ENCODE measurements around the gene TNS2.

DNA sequence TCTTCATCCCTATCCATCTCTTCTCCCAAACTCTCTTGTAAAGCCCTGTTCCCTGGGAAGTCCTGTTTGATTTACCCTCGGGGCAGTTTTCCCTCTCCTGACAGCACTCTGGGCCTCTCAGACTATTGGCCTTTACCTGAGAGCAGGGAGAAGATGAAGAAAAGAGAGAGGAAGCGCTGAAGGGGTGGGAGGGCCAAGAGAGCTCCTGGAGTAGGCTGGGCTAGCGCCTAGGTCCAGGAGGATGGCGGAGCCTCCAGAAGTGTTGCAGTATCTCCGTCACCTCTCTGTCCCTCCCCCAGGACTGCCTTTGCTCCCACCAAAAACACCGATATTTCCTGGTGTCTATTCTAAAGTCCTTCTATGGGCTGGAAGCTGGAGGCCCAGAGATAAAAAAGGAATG, 41.9 kb downstream of the TNS2 start:
- TF ChIP-seq, protein P1, sequence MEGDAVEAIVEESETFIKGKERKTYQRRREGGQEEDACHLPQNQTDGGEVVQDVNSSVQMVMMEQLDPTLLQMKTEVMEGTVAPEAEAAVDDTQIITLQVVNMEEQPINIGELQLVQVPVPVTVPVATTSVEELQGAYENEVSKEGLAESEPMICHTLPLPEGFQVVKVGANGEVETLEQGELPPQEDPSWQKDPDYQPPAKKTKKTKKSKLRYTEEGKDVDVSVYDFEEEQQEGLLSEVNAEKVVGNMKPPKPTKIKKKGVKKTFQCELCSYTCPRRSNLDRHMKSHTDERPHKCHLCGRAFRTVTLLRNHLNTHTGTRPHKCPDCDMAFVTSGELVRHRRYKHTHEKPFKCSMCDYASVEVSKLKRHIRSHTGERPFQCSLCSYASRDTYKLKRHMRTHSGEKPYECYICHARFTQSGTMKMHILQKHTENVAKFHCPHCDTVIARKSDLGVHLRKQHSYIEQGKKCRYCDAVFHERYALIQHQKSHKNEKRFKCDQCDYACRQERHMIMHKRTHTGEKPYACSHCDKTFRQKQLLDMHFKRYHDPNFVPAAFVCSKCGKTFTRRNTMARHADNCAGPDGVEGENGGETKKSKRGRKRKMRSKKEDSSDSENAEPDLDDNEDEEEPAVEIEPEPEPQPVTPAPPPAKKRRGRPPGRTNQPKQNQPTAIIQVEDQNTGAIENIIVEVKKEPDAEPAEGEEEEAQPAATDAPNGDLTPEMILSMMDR (IDR thresholded peaks at IDR 0.05): no peak
- TF ChIP-seq POLR2A (IDR thresholded peaks at IDR 0.05): no peak

All from right lobe of liver (tissue), 4 donors.